Skin of body (tissue), 2 donors: Measurements from ENCODE around the gene ITGA11. TPM values are rescaled to one million over a fixed set of nuclear protein-coding genes. Genes with fewer than 3 reads are reported as not detected.
"Not testable (repeated sequence)": the region's sequence is repeated elsewhere in the genome, so short reads cannot be mapped to it uniquely, and the experiment has no call there.

ENCODE experiments used
- DNase-seq: peaks from one replicate; lab custom pipeline; 2025; lab: John Stamatoyannopoulos, UW
- total RNA-seq: library from RNA; depleted of rRNA; stranded (reverse); fragments of >200 nt; gene quantifications from one replicate; pipeline ENCODE4 v1.2.3, GENCODE V29; 2014

The ITGA11 gene
- total RNA-seq, 1 donor from 2014 or later: 5.7 TPM

- no peak for DNase-seq
Measured at GRCh38 chr15:68424754-68425390, 7.1 kb downstream of the ITGA11 start.

GRCh38 chr15:68423359-68424296 is 8.3 kb downstream of the ITGA11 start:
- no peak for DNase-seq

GRCh38 chr15:68422403-68423145 is 9.4 kb downstream of the ITGA11 start:
- not testable (repeated sequence) for DNase-seq

- no peak for DNase-seq
Measured at GRCh38 chr15:68421798-68422402, 10.1 kb downstream of the ITGA11 start.

GRCh38 chr15:68421115-68421551 is 10.8 kb downstream of the ITGA11 start:
- no peak for DNase-seq

GRCh38 chr15:68420186-68420684 is 11.7 kb downstream of the ITGA11 start:
- DNase-seq: no peak

- DNase-seq: no peak
Measured at GRCh38 chr15:68419301-68420175, 12.4 kb downstream of the ITGA11 start.

GRCh38 chr15:68418611-68419161 is 13.3 kb downstream of the ITGA11 start:
- no peak for DNase-seq

- no peak for DNase-seq
Measured at GRCh38 chr15:68417897-68418296, 14.1 kb downstream of the ITGA11 start.

- DNase-seq: no peak
Measured at GRCh38 chr15:68417051-68417450, 14.9 kb downstream of the ITGA11 start.

- no peak for DNase-seq
Measured at GRCh38 chr15:68416158-68416535, 15.8 kb downstream of the ITGA11 start.

GRCh38 chr15:68415501-68416157 is 16.3 kb downstream of the ITGA11 start:
- no peak for DNase-seq

GRCh38 chr15:68415061-68415460 is 16.9 kb downstream of the ITGA11 start:
- no peak for DNase-seq

- DNase-seq: no peak
Measured at GRCh38 chr15:68414591-68414990, 17.4 kb downstream of the ITGA11 start.

- no peak for DNase-seq
Measured at GRCh38 chr15:68414206-68414555, 17.8 kb downstream of the ITGA11 start.

GRCh38 chr15:68413363-68414205 is 18.4 kb downstream of the ITGA11 start:
- peak; percentile 90 for DNase-seq

- DNase-seq: no peak
Measured at GRCh38 chr15:68412218-68412617, 19.7 kb downstream of the ITGA11 start.

- no peak for DNase-seq
Measured at GRCh38 chr15:68411735-68412134, 20.2 kb downstream of the ITGA11 start.

- no peak for DNase-seq
Measured at GRCh38 chr15:68411343-68411675, 20.7 kb downstream of the ITGA11 start.
